Activated naive CD4-positive, alpha-beta T cell treated with Interleukin-2 at 50 U/mL for 16 hours (primary cell): ENCODE data around the gene OR5M8.

ENCODE experiments used
- DNase-seq: peaks from one replicate; pipeline ENCODE4 v3.0.0-alpha.2; 2020

OR5M8 gene

DNA sequence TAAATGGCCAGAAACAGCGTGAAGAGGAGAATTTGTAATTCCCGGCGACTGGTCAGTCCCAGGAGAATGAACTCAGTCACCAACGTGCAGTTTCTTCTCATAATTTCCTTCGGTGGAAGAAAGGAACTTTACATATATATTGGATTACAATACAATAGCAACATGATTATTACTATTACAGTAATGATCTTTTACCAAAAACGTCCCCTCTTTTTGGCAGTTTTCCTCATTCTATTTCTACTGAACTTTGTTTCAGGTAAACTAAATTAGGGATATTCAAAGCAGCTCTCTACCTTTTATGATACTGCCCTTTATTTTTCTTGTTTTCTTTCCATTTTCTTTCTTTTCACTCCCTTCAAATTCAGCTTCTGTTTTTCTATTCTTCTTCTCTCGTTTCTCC is at the start of gene OR5M8:
Gene OR5M8, minus strand, starts transcription at position 101 of the 400 bp plus-strand sequence. Its CDS starts 0 bp downstream, at position 101.
- no peak for DNase-seq

DNA sequence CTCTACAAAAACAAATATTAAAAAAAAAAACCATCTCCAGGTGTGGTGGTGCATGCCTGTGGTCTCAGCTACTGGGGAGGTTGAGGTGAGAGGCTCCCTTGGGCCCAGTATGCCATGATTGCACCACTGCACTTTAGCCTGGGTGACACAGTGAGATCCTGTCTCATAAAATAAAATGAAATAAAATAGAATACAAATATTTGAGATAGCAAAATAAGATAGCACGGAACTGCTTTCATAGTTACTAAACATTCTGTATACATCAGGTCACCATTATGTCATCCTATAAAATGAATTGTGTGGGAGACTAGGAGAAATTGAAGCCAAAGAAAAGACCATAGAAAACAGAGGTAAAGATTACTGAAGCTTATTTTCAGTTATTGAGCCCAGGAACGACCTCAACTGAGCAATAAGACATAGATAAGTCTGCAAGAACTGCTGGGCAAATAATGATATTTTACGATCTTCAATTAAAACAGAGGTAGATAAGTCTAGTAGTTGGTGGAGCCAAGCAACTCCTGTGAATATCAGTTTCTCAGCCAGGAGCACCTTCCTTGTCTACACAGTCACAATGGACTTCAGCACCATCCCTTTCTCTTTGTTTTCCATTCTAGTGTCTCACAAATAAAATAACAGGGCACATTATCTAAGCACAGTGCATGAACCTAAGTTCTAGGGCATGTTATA is 42.0 kb upstream of the OR5M8 start:
- no peak for DNase-seq

DNA sequence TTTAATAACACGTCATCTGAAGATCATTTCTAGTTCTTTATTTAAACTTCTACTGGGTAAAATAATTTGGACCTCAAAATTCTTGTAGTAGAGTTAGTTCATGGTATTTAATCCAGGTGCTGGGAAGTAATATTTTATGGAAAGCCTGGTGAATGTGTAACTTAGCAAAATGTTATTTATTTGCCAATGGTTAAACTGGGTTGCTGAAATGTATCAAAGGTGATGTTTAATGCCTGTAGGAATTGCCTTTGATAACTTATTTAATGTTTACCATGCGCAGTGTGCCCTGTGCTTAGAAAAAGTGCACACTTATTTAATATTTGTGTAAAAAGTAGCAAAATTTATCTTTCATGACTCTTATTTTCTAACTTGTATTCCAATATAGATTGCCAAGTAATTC is 40.7 kb upstream of the OR5M8 start:
- DNase-seq, result no peak

DNA sequence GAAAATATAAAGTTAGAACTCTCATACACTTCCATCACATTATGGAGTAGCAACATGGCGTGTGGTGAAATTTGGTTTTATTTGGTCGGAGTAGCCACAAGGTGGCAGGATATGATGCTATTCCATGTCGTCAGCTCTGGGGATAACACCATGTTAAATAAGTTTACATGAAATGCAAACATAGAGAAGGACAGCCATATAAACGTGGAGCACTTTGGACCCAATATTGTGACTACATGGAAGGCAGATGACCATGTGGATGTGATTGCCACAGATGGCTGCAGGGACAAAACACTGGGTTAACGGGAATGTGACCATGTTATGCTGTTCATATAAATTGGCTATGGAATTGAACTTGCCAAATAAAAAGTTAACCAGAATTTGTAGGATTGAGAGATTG is 30.8 kb upstream of the OR5M8 start:
- no peak for DNase-seq

DNA sequence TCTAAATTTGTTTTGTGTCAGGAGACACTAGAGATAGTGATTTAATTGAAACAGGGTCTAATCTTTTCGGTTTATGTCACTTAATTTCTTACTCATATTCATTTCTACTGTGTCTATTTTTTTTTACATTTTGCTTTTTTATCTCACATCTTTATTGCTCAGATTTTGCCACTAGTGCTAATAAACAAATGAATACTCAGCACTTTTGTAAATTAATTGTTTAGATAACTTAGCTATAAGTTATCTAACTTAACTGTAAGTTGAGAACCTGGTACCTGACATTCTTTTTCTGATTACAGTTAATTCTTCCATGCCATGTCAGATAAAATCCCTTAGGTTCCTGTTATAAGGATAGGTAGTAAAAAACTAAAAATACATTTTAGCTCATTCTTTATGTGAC is 22.1 kb upstream of the OR5M8 start:
- DNase-seq, result no peak

DNA sequence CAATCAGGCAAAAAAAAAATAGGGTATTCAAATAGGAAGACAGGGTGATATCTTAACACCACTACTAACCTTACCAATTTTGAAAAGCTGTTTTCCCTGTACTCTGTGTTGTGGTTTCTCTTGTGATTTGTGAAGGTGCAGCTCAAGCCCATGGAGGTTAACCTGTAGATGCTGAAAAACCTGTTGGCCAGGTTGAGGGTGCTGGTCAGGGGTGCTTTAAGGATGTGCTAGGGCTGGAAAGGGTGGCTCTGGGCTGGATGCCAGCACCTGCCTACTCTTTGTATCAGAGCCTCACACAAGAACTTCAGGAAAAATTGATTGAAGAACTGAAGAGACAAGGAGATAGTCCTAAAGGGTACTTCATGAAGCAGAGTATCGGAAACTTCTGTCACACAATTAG is 18.3 kb upstream of the OR5M8 start:
- no peak for DNase-seq

DNA sequence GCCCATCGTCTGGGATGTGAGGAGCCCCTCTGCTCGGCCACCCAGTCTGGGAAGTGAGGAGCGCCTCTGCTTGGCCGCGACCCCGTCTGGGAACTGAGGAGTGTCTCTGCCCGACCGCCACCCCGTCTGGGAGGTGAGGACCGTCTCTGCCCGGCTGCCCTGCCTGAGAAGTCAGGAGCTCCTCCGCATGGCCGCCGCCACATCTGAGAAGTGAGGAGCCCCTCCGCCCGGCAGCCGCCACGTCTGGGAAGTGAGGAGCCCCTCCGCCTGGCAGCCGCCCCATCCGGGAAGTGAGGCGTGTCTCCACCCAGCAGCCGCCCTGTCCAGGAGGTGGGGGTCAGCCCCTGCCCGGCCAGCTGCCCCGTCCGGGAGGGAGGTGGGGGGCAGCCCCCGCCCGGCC is 5.8 kb upstream of the OR5M8 start:
- DNase-seq, result no peak

DNA sequence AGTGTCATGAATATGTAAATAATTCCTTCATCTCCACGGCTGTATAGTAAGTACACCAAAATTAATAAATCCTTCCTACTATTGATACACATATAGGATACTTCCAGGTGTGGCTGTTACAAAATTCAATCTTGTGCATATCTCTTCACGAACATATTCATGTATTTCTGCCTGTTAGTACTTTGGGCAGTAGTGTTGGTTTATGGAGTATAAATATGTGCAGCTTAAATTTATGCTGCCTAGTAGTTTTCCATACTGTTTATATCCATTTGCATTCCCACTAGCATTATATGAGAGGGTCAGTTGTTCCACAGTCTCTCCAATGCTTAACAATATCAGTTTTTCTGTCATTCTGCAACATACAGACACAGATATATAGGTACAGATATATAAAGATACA is 3.9 kb upstream of the OR5M8 start:
- DNase-seq, result no peak

DNA sequence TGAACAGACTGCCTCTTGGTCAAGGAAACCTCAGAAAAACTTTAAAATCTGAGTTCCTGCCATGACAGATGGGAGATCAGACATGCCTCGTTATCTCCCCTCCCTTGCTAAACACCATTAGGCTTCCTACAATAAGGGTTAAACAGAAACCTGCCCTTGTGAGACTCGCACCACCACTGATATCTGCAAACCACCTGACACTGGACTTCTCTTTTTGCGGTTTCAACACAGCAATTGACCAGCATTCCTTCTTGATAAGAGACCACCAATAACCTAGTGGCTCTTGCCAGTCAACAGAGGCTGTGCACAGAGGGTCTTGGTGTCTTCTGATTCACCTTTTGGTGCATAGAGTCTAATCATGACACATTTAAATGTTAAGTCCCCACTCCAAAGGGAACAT is 4.4 kb downstream of the OR5M8 start:
- DNase-seq, result no peak

DNA sequence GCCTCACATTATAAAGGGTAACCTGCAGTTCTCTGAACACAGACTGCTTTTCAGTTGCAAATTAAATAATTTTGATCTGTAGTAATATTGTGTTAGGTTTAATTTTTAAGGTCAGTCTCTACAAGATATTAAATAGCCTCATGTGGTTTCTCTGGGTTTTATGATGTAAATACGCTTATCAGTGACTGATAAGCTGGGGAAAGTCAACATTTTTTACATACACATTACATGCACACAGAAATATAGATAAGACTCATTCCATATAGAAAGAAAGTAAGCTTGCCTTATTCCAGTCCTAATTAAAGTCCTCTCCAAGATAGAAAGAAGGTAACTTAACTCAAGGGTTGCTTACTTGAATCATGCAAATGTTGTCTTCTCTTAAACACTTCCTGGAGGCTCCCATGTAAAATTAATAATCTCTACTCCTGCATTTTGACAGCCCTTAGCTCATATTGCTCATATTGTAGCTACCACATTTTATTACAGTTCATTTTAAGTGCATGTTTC is 16.4 kb downstream of the OR5M8 start:
- no peak for DNase-seq

DNA sequence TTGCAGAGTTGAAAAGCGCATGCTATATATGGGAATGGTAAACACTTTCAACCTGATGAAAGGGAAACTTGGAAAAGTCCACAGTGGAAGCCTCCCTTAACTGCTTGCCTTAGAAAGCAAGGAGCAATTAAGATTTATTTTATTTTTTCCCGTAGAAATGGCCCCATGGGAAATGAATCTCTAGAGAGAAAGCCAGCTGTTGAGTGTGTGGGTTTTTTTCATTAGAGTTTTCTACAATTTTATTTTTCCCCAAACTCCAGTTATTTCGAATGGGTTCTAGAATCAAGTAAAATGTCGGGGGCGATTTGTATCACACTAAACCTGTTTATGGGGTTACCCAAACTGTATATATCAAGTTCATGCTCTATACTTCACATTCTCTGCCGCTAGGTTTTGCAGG is 17.9 kb downstream of the OR5M8 start, which contains the start of gene OR5M3:
Gene OR5M3, minus strand, starts transcription at position 101 of the 400 bp plus-strand sequence. CDS start 2,855 bp downstream, outside the sequence.
- DNase-seq, result no peak

DNA sequence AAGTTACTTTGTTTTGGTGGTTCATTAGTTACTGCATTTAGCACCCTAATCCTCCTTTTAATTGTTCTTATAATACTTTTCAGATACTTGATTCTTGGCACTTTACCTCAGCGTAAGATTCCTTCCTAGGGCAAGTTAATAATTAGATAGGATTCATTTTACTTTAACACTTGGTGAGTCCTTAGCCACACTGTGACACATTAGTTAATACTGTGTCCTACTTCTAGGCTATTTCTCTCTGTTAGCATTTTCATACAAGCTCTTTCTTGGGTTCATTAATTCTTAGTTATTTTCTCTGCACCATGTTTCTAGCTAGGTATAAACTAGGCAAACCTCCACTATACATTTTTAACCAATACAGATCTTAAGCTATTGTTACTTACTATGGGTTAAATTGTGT is 34.1 kb downstream of the OR5M8 start:
- no peak for DNase-seq

DNA sequence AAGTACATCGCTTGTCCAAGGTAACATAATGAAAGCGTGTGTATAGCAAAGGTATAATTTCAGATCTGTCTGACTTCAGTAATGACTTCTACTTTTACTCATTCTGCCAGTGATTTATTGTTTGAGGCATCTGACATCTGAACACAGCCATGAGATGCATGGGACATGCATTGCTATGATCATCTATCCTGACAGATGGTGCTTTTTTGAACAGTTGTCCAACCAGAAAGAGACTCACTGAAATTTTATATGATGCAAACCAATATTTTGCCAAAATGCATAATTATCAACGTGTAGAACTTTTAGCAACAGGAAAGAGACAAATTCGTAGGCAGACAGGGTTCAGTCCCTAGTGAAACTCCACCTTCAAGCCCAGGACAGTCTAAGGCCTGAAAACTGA is 37.6 kb downstream of the OR5M8 start:
- no peak for DNase-seq
